ENCODE results near the gene BCR.
A peak's percentile ranks its signal among the peaks of the same experiment; 100 is the strongest.
"Not testable (repeated sequence)": the region's sequence is repeated elsewhere in the genome, so short reads cannot be mapped to it uniquely, and the experiment has no call there.

BCR gene

DNA sequence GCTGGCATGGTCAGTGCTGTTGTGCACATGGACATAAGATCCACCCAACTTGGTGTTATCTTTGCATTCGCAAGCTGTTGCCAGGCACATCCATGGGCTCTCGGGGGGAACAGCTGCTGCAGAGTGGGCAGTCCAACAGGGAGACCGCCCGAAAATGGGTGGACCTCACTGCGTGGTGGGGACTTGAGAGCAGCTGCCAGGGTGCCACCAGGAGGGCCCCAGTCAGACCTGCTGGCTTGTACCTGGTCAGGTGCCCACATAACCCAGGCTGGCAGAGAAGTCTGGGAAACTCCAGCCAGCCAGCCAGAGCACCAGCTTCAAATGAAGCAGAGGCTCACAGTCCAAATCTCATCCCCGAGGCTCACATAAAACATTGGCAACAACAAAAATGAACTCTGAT lies 120.2 kb downstream of the BCR start:
- no peak for FAIRE-seq

- no peak for FAIRE-seq
Measured at GRCh38 chr22:23301591-23301990, 121.3 kb downstream of the BCR start.

DNA sequence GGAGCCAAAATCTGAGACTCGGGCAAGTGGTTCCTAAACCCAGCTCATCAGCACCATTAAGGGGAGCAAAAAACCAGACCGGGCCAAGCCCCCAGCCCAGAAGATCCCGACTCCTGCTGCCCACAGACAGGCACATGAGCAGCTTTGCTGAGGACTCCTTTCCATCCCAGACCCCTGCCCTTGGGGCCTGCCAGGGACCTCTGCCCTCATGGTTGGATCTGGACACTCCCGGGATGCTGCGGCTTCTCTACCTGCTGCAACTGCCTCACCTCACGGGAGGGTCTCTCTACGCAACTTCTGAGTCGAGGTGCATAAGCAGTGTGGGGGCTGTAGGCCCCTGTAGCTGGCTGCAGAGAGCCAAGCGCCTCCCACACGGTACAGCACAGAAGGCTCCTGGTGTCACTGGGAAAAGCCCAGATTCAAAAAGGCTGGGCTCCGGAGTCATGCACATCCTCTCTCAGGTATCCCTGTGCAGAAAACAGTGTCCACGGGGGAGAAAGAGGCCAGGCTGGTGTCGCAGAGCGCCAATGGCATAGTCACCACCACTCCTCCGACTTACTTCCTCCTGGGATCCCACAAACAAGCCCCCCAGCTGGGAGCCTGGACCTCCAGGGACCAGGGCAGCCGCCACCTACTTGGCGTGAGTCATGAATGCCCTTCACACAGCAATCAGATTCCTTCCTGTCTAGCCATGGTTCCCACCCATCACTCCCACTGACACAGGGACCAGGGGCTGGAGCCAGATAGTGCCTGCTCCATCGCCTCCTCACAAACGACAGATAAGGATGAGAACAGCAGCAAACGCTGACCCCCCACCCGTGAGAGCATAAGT lies 122.1 kb downstream of the BCR start:
- no peak for FAIRE-seq

- no peak for FAIRE-seq
Measured at GRCh38 chr22:23305321-23305910, 125.1 kb downstream of the BCR start.

DNA sequence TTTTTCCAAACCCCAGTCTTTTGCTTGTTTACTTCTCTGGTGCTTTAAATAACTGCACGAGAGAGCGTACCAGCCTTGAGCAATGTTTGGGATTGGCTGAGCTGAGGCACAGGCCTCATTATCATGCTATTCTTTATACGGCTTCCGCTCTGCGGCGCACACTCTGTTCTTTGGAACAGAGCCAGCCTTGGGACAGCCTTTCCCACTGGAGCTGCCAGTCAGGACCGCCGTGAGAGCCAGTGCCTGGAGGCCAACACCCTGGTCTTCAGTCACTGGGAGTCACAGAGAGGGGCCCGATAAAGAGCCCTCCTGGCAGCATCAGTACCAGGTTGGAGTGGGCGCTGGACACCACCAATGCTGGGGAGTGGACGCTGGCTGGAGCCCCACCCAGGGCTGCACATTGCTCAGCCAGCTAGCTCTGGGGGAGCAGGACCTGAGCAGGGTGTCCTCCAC lies 125.6 kb downstream of the BCR start:
- FAIRE-seq, result no peak

- FAIRE-seq, result no peak
Measured at GRCh38 chr22:23306438-23306921, 126.2 kb downstream of the BCR start.

DNA sequence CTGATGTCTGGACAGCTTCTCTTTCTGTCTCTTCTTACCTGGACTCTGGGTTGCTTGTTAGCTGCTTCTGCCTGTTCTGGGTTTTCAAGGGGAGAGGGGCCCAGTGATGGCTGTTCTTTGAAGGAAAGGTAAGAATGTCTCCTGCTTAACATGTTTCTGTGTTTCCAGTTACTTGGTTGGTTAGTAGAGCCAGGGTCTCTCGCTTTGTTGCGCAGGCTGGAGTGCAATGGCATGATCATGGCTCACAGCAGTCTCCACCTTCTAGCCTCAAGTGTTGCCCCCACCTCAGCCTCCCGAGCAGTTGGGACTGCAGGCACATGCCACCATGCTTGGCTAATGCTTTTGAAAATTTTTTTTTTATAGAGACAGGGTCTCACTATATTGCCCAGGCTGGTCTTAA lies 126.6 kb downstream of the BCR start:
- FAIRE-seq, result no peak

GRCh38 chr22:23307511-23307910 lies 127.2 kb downstream of the BCR start:
- not testable (repeated sequence) for FAIRE-seq

- not testable (repeated sequence) for FAIRE-seq
Measured at GRCh38 chr22:23309261-23309660, 129.0 kb downstream of the BCR start.

DNA sequence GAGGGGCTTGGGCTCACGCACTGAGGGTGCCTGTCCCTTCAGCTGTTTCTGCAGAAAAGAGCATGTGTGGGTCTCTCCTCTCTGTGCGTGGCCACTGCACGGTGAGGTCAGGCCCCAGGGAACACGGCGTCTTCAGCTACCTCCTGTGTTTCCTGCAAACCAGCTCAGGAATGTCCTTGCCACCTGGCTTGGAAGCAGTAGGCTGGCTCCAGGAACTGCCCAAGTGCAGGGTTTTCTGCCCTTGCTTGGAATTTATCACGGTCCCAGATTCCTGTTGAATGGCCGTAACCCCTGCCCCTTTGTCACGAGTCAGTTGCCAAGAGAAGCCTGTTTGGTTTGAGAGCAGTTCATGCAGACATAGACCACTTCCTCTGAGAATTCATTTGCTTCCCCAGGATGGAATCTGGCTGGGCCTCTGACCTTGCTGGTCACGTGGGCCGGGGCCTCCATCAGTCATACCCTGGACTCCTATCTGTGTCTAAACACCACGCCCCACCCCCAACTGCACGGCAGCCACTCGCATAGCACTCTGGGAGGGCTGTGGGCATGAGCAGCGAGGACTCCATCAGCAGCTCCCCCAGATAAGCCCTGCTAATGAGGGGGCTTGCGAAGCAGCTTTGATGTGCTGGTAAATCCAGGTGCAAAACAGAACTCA lies 130.3 kb downstream of the BCR start:
- not testable (repeated sequence) for FAIRE-seq

GRCh38 chr22:23311635-23312420 lies 131.5 kb downstream of the BCR start:
- FAIRE-seq, result not testable (repeated sequence)

DNA sequence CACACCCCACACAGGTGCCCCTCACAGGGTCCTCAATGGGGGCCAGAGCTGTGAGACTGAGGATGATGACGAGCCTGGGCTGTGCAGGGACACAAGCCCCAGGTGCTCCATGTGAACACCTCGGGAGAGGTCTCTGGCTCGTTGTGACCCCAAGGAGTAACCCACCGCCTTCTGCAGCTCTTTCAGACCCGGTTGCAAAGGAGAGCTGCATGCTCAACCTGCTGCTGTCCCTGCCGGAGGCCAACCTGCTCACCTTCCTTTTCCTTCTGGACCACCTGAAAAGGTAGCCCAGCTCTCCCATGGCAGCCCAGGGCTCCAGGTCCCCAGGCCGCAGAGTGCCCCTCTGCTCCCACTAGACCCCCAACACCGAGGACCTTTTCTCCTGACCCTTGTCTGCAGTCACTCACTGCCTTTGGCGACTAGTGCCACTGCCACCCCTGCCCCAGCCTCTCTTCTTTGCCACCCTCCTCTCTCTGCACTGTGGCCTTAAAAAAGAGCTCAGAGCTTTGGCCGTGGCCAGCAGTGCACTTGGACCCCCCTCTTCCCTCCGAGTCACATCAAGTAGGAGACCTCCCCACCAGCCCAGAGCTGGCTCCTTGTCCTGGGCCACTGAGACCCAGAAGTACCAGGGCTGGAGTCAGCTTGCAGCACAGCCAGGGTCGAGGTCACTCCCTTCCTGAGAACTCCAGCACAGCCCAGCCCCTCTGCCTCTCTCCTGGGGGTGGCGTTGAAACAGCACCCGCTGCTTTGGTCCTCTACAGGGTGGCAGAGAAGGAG lies 133.7 kb downstream of the BCR start:
- no peak for FAIRE-seq

- FAIRE-seq, result peak; percentile 83
Measured at GRCh38 chr22:23315341-23315917, 135.1 kb downstream of the BCR start.

DNA sequence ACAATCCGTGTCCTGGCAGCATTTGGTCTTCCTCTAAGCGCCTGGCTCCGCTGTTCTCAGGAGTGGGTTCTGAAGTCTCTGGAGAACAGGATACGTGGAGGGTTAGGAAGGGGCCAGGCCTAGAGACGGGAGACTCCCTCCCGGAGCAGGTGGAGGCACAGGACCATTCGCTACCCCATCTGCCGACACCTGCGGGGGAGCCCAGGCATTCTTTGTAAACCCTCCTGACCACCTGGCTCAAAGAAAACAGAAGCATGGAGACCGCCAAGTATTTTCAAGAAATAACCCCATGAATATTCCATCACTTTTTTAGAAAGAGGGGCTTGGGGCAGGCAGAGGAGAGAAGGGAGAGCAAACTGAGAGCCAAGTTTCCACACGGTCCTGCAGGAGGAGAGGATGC lies 136.3 kb downstream of the BCR start:
- not testable (repeated sequence) for FAIRE-seq

- FAIRE-seq, result not testable (repeated sequence)
Measured at GRCh38 chr22:23318316-23318715, 138.0 kb downstream of the BCR start.

GRCh38 chr22:23322497-23323080 lies 142.3 kb downstream of the BCR start:
- FAIRE-seq, result not testable (repeated sequence)

DNA sequence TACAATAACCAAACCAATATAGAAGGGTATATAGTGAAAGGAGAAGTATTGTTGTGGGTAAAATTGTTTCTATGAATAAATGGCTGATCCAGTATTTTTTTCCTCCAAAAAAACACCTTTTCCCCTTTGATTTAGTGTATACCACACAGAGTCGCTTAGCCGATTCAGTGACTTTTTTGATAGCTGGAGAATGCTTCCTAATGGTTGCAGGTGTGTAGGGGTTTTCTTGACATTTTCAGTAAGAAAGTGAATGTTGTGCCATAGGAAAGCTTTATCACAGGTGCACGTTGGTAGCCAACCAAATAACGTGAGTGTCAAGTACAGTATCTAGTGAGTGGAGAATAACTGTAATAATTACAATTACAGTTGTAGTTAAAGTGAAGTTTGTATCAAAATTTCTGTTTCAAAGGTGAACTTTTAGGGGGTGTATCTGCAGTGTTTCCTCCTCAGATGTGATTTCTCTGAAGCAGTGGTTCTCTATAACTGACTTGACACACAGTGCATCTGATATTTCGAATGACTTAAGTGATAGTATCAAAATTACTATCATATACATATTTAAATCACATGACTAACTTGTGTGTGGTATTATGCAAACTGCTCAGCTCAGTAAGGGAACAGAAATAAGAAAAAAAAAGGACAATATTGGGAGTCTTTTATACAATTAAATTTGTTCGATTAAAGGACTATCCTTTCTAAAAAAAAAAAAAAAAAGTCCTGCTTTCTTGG lies 143.8 kb downstream of the BCR start:
- not testable (repeated sequence) for FAIRE-seq

DNA sequence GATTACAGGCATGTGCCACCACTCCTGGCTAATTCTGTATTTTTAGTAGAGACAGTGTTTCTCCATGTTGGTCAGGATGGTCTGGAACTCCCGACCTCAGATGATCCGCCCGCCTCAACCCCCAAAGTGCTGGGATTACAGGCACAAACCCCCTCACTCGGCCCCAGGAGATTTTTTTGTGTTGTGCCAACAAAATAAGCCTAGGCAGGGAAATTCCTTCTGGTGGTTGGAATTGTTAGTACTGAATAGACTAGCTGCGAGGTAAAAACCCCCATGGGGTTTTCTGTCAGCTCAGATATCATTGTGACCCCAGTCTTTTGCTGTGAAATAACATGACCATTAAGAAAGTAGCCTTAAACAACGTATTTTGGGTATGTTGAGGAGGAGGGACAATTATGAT lies 144.9 kb downstream of the BCR start:
- FAIRE-seq, result no peak

GRCh38 chr22:23333822-23334221 lies 153.5 kb downstream of the BCR start:
- FAIRE-seq, result not testable (repeated sequence)

DNA sequence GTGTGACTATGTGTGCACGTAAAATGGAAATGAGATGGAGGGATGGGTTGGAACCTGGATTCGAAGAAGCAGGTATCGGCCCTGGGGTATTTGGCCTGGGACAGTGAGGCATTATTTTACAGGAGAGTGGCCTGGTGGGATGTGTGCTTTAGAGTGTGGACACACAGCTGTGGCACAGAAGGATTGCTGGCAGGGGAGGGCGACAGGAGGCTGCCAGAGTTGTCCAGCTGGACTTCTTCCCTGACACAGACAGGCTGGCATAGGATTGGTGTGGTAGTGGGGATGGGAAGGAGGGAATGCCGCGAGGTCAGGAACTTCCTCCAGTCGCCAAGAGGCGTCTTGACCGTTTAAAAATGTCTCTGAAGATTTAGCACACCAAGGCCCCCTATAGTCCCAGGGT lies 157.4 kb downstream of the BCR start:
- not testable (repeated sequence) for FAIRE-seq

Data from G401.6 (cell line).